Mesendoderm (in vitro differentiated cells): ENCODE data around the gene LDLRAD4.

Experiments
- DNase-seq: peaks from one replicate; pipeline ENCODE4 v3.0.0; 2013
- H2AK5ac ChIP-seq: 2 replicates; pipeline ENCODE4 v1.6.1; 2013; ENCODE audit warnings: low read length, inconsistent platforms
- H2BK120ac ChIP-seq: 2 replicates; pipeline ENCODE4 v1.6.1; 2013; ENCODE audit warnings: low read depth, mild to moderate bottlenecking, low read length, moderate library complexity, mixed read lengths
- H2BK15ac ChIP-seq: replicated peaks from 2 replicates; pipeline ENCODE4 v1.6.1; 2013; ENCODE audit warnings: low read depth, mild to moderate bottlenecking, moderate library complexity
- H2BK5ac ChIP-seq: 2 replicates; pipeline ENCODE4 v1.6.1; 2013; ENCODE audit warnings: low read length, inconsistent platforms
- H3K18ac ChIP-seq: 2 replicates; pipeline ENCODE4 v1.6.1; 2013; ENCODE audit warnings: mild to moderate bottlenecking, low read length, mixed read lengths
- H3K23ac ChIP-seq: one replicate; pipeline ENCODE4 v1.6.1; 2013; ENCODE audit warnings: low read length
- H3K27ac ChIP-seq: 2 replicates; pipeline ENCODE4 v1.5.1; 2013; ENCODE audit warnings: low read depth, mild to moderate bottlenecking, inconsistent platforms, low read length, moderate library complexity
- H3K27me3 ChIP-seq: 2 replicates; pipeline ENCODE4 v1.6.1; 2013; ENCODE audit warnings: low read length, control low read depth, mild to moderate bottlenecking, inconsistent platforms; ENCODE audit not compliant: insufficient read depth, poor library complexity
- H3K36me3 ChIP-seq: 2 replicates; pipeline ENCODE4 v1.6.1; 2013; ENCODE audit warnings: low read length, inconsistent platforms; ENCODE audit not compliant: control insufficient read depth, insufficient read depth
- H3K4ac ChIP-seq: one replicate; pipeline ENCODE4 v1.6.1; 2013; ENCODE audit warnings: low read depth, mild to moderate bottlenecking, low read length, moderate library complexity
- H3K4me1 ChIP-seq: 2 replicates; pipeline ENCODE4 v1.6.1; 2013; ENCODE audit warnings: low read depth, low read length, inconsistent platforms; ENCODE audit not compliant: control insufficient read depth
- H3K4me2 ChIP-seq: 2 replicates; pipeline ENCODE4 v1.6.1; 2013; ENCODE audit warnings: low read length
- H3K4me3 ChIP-seq: 2 replicates; pipeline ENCODE4 v1.5.1; 2013; ENCODE audit warnings: mild to moderate bottlenecking, low read length
- H3K56ac ChIP-seq: one replicate; pipeline ENCODE4 v1.6.1; 2013; ENCODE audit warnings: low read length
- H3K79me1 ChIP-seq: 2 replicates; pipeline ENCODE4 v1.6.1; 2013; ENCODE audit warnings: low read length, inconsistent platforms
- H3K79me2 ChIP-seq: 2 replicates; pipeline ENCODE4 v1.6.1; 2013; ENCODE audit warnings: mild to moderate bottlenecking, low read length; ENCODE audit not compliant: control insufficient read depth, insufficient read depth
- H3K9ac ChIP-seq: 2 replicates; pipeline ENCODE4 v1.6.1; 2013; ENCODE audit warnings: low read length, inconsistent platforms
- H4K5ac ChIP-seq: one replicate; pipeline ENCODE4 v1.6.1; 2013; ENCODE audit warnings: low read length
- H4K8ac ChIP-seq: one replicate; pipeline ENCODE4 v1.6.1; 2013; ENCODE audit warnings: low read depth, mild to moderate bottlenecking, control low read depth, low read length, moderate library complexity
- WGBS: extraction: QIAGEN DNeasy Blood & Tissue Kit; methylation state at CpG from one replicate; pipeline ENCODE4 v1.1.7; 2013; ENCODE audit warnings: low lambda C conversion rate, missing lambda C conversion rate; ENCODE audit not compliant: insufficient coverage; ENCODE audit errors: extremely low coverage; 5-methylcytosine and 5-hydroxymethylcytosine counted together

The LDLRAD4 gene

DNA sequence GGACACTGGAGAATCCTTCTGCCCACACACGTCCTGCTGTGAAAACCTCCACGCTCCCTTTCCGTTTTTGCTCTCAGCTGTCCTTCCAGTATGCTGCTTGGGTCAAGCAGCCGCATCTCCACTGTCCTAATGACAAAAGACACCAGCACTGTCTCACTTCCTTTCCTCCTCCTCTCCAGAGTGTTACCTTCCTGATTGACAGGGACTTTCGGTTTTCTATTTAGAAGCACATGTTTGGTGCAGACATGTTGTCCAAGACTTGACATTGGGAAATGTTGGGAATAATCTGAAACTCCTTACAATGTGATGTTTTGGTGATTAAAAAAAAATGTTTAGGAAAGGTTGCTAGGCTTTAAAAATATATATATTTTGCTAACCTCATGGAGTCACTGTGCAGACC lies 281.2 kb downstream of the LDLRAD4 start:
- Histone ChIP-seq H2BK5ac (no peak overlapping the region), H3K4me2 (no peak overlapping the region), H3K4me3 (no peak overlapping the region), H2AK5ac (no peak overlapping the region), H3K4me1 (no peaks in the 10 kb centered on the region), H4K5ac (no peak overlapping the region), H2BK15ac (no peak overlapping the region), H3K36me3 (no peaks in the 10 kb centered on the region), H4K8ac (no peak overlapping the region), H3K79me1 (no peaks in the 10 kb centered on the region), H3K18ac (no peak overlapping the region), H3K56ac (no peak overlapping the region), H3K79me2 (no peaks in the 10 kb centered on the region), H3K23ac (no peak overlapping the region), H2BK120ac (no peak overlapping the region), H3K9ac (no peak overlapping the region), H3K4ac (no peak overlapping the region), H3K27ac (no peak overlapping the region), H3K27me3 (no peaks in the 10 kb centered on the region)
- DNase-seq: peak; percentile 11
- WGBS: no CpG with 5 or more reads among the region's 5 CpGs

DNA sequence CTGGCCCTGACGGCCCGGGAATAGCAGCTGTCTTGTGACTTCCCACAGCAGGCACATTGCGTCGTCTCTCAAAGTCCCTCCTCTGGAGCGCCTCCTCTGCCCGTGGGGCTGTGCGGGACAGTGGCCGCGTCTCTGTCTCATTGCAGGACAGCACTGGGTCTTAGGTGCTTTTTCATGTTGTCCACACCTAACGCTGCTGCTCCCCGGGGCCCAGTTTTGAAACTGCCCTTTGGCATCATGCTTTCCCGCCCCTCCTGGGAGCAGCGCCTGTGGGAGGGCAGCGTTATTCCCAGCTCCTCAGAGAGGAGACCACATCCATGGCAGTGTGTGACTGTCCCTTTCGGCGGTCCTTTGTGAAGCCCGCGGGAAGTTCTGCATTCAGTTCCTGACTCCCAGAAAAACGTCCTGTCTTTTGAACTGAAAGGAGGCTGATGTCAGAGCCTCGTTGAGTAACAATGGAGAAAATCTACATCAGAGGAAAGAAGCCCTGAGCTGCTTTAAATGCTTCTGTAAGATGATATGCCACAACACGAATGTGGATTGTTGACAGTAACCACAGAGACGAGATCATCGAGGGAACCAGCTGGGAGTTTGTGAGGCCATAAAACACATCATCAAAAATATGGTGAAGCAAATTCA lies 281.8 kb downstream of the LDLRAD4 start:
- H3K4me3 ChIP-seq: no peak overlapping the region
- no peak overlapping the region for H2BK5ac ChIP-seq
- H3K36me3 ChIP-seq: no peaks in the 10 kb centered on the region
- H2AK5ac ChIP-seq: no peak overlapping the region
- no peak overlapping the region for H3K4me2 ChIP-seq
- H3K79me1 ChIP-seq: no peaks in the 10 kb centered on the region
- no peak overlapping the region for H3K9ac ChIP-seq
- H3K56ac ChIP-seq: peak overlapping the region; percentile 59
- H3K4ac ChIP-seq: no peak overlapping the region
- H3K4me1 ChIP-seq: no peaks in the 10 kb centered on the region
- no peak overlapping the region for H2BK15ac ChIP-seq
- DNase-seq: peak; percentile 89
- WGBS: no CpG with 5 or more reads among the region's 23 CpGs
- no peak overlapping the region for H2BK120ac ChIP-seq
- no peaks in the 10 kb centered on the region for H3K27me3 ChIP-seq
- H4K8ac ChIP-seq: no peak overlapping the region
- H3K18ac ChIP-seq: no peak overlapping the region
- H3K27ac ChIP-seq: peak overlapping the region; percentile 38
- no peak overlapping the region for H4K5ac ChIP-seq
- H3K23ac ChIP-seq: no peak overlapping the region
- no peaks in the 10 kb centered on the region for H3K79me2 ChIP-seq

DNA sequence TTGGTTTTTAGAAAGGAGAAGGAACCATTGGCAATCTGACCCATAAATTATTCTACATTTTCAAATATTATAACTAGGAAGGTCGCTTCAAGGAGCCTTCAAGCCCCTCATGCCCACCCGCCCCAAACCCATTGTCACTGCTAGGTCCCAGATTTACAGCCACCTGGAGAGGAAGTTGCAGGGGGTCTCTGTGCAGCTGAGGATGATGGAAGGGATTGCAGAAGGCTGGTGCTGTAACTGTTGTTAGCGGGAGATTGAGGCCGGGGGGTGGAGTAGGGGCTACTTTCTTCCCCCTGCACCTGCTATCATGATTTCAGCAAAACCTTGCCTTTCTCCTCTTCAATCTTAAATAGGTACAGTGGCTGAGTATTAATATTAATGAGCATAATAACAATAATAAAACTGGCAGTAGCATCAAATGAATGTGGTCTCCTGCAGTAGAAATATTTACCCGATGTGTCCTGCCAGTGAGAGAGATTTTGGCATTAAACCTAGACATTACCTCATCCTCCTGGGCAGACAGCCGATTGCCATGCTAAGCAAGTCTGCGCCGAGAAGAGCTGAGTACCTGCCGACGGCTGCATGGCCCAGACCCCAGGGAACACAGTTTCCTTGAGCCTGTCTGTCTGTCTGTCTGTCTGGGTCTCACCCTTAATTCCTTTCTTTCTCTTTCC lies 282.4 kb downstream of the LDLRAD4 start:
- Histone ChIP-seq H3K4me1 (no peaks in the 10 kb centered on the region), H3K56ac (no peak overlapping the region), H3K23ac (no peak overlapping the region), H3K4me2 (no peak overlapping the region), H3K4ac (no peak overlapping the region), H2BK5ac (no peak overlapping the region), H2AK5ac (no peak overlapping the region), H4K5ac (no peak overlapping the region), H3K79me1 (no peaks in the 10 kb centered on the region), H3K4me3 (no peak overlapping the region), H3K79me2 (no peaks in the 10 kb centered on the region), H3K9ac (no peak overlapping the region), H2BK15ac (no peak overlapping the region), H3K36me3 (no peaks in the 10 kb centered on the region), H4K8ac (no peak overlapping the region), H2BK120ac (no peak overlapping the region), H3K27me3 (no peaks in the 10 kb centered on the region), H3K27ac (no peak overlapping the region), H3K18ac (no peak overlapping the region)
- DNase-seq: peak; percentile 76
- no CpG with 5 or more reads among the region's 10 CpGs for WGBS

DNA sequence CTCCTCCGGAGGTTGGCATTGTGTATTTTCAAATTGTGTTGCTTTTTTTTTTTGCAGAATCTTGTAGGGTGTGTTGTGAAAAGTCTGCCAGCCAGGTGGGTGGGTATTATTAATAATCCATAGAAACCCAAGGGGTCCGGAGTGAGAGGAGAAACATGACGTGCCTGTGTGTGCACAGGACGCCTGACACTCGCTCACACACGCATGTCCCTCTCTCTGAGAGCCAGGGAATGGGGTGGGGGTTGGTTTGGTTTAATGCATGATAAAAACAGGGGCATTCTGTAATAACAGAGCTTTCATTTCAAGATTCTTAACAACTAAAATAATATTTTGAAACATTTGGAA lies 283.0 kb downstream of the LDLRAD4 start:
- H3K79me2 ChIP-seq: no peaks in the 10 kb centered on the region
- DNase-seq: no peak
- no peak overlapping the region for H3K9ac ChIP-seq
- no peak overlapping the region for H2BK15ac ChIP-seq
- no peak overlapping the region for H3K4ac ChIP-seq
- H3K4me1 ChIP-seq: no peaks in the 10 kb centered on the region
- H3K27me3 ChIP-seq: no peaks in the 10 kb centered on the region
- no CpG with 5 or more reads among the region's 6 CpGs for WGBS
- no peak overlapping the region for H4K8ac ChIP-seq
- H3K56ac ChIP-seq: no peak overlapping the region
- H3K79me1 ChIP-seq: no peaks in the 10 kb centered on the region
- no peak overlapping the region for H4K5ac ChIP-seq
- H3K18ac ChIP-seq: no peak overlapping the region
- H2BK120ac ChIP-seq: no peak overlapping the region
- H3K4me3 ChIP-seq: no peak overlapping the region
- H3K36me3 ChIP-seq: no peaks in the 10 kb centered on the region
- H3K23ac ChIP-seq: no peak overlapping the region
- H3K4me2 ChIP-seq: no peak overlapping the region
- no peak overlapping the region for H2BK5ac ChIP-seq
- no peak overlapping the region for H2AK5ac ChIP-seq
- H3K27ac ChIP-seq: no peak overlapping the region

DNA sequence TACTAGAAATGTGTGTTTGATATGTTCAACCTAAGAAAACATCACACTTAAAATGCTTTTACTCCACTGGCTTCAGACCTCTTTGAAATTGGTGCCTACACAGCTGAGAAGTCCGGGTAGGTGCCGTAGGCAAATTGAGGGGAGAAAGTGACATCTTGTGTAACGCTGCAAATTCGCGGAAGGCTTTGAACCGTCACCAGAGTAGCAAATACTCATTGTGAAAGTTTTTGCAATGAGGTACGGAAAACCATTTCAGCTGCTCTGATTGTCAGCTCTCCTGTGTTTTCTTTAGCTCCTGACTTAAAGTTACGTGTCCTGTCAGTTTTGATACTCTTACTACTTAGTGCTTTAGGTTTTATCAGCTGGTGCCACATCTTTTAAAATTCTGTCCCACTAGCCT lies 283.3 kb downstream of the LDLRAD4 start:
- Histone ChIP-seq H3K4me2 (no peak overlapping the region), H3K4ac (no peak overlapping the region), H2AK5ac (no peak overlapping the region), H3K79me1 (no peaks in the 10 kb centered on the region), H4K8ac (no peak overlapping the region), H2BK120ac (no peak overlapping the region), H3K27ac (no peak overlapping the region), H3K56ac (no peak overlapping the region), H3K79me2 (no peaks in the 10 kb centered on the region), H4K5ac (no peak overlapping the region), H2BK15ac (no peak overlapping the region), H3K27me3 (no peaks in the 10 kb centered on the region), H3K36me3 (no peaks in the 10 kb centered on the region), H3K4me1 (no peaks in the 10 kb centered on the region), H3K18ac (no peak overlapping the region), H3K9ac (no peak overlapping the region), H2BK5ac (no peak overlapping the region), H3K4me3 (no peak overlapping the region), H3K23ac (no peak overlapping the region)
- no CpG with 5 or more reads among the region's 8 CpGs for WGBS
- no peak for DNase-seq

DNA sequence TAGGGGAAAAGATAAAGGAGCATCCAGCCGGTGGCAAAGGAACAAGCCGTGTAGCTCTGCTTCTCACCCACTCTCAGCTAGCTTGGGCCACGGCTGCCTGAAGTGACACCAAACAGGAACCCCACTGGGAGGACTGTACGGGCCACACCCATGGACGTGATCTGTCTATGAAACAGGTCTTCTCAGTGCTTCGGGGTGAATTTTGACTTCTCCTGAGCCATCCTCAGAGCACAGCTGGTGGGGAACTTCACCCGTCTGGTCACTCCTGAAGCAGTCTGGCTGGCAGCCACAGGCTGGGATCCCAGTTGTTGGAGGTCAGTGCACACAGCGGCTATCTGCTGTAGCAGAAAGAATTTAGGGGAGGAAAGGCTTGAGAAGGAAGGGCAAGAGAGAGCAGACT lies 284.0 kb downstream of the LDLRAD4 start:
- no peak overlapping the region for H4K8ac ChIP-seq
- H3K36me3 ChIP-seq: no peaks in the 10 kb centered on the region
- no peak overlapping the region for H3K4me3 ChIP-seq
- H3K79me1 ChIP-seq: no peaks in the 10 kb centered on the region
- H2BK15ac ChIP-seq: no peak overlapping the region
- H2BK5ac ChIP-seq: no peak overlapping the region
- DNase-seq: no peak
- H3K27ac ChIP-seq: no peak overlapping the region
- no peak overlapping the region for H3K18ac ChIP-seq
- no peak overlapping the region for H3K4ac ChIP-seq
- no peak overlapping the region for H3K4me2 ChIP-seq
- no CpG with 5 or more reads among the region's 8 CpGs for WGBS
- H4K5ac ChIP-seq: no peak overlapping the region
- H3K23ac ChIP-seq: no peak overlapping the region
- no peaks in the 10 kb centered on the region for H3K79me2 ChIP-seq
- H3K4me1 ChIP-seq: no peaks in the 10 kb centered on the region
- no peak overlapping the region for H3K9ac ChIP-seq
- no peak overlapping the region for H2AK5ac ChIP-seq
- H3K56ac ChIP-seq: no peak overlapping the region
- no peaks in the 10 kb centered on the region for H3K27me3 ChIP-seq
- no peak overlapping the region for H2BK120ac ChIP-seq
